IPS DF 4.7 (cell line): ENCODE results near the gene UBE3C.

ENCODE experiments used
- DNase-seq: peaks from one replicate; pipeline ENCODE4 v3.0.0-alpha.2; 2013; ENCODE audit warnings: low spot score; ENCODE audit errors: extremely low read depth

UBE3C gene

DNA sequence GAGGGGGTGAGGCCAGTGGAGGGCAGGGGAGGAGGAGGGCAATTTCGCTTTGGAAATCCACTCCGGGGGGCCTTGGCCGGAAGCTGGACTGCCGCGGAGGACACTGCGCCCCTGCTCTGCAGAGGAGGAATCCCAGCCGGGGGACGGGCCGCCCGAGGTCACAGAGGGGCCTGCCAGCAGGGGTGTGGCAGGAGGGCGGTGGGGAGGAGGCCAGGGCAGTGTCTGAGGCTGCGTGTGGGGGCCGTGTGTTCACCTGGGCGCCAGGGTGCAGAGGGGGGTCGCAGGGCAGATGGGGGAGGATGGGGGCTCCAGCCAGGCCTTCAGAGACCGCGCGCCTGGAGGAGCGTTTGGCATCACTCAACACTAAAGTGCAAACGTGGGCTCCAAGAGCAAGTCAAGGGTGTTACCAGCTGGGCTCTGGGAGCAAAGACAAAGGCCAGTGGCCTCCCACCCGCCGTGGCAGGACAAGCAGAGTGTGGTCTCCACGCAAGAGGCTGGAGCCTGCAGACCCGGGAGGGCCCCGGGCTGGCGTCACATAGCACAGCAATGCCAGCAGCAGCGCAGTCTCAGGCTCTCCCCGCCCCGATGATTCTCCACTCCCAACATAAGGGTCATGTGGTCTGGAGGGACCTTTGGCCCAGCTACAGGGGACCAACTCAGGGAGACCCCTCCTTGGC lies 152.8 kb downstream of the UBE3C start:
- DNase-seq, result no peak

DNA sequence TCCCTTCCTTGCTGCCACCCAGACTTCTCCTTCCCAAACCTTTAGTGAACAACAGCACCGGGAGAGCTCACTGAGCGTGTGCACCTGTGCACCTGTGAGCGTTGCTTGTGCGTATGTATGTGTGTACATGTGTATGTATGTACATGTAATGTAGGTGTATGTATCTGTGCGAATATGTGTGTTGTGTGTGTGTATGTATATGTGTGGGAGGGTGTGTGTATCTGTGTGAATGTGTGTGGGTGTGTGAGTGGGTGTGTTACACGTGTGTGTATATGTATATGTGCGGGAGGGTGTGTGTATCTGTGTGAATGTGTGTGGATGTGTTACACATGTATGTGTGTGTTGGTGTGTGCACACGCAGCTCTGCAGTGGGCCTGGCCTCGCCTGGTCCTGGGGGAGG lies 153.5 kb downstream of the UBE3C start:
- DNase-seq, result no peak

DNA sequence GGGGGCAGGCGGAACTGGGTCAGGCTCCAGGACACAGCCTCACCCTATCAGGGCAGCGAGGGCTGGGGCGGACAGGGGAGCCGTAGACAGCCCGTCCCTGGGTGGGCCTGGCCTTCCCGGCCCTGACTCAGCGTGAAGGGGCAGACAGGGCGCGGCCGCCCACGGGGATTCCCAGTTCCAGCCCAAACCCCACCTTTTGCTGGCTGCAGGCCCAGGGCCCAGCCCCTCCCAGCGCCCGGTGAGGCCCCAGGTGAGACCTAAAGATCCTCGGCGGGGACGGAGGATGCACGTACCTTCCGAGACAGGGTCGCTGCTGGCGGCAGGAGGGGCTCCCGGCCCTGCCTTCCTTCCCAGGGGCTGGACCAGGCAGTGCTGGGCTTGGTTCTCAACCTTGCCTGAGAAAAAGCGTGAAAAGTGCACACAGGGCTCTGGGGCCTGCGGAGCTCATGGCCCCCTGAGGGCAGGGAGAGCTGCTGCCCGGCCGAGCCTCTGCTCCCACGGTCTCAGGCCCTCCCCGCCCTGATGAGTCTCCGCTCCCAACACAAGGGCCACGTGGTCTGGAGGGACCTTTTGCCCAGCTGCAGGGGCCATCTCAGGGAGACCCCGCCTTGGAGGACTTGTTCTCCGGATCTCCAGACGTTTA lies 154.2 kb downstream of the UBE3C start:
- DNase-seq, result no peak

DNA sequence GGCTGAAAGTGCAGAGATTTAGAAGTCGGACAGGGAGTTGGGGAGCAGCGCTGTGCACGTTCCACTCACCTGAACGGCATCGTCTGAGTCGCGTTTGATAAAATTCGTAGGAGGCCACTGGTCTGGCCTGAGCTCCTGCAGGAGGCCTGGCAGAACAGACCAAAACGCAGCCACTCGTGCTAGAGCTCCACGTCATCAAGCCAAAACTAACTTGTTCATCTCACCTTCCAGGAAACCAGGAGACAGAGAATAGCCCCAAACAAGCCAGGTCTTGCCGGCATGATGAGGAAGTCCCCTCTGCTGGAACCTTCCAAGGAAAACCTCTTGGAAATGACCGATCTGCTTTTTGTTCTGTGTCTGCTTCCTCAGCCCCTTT lies 154.7 kb downstream of the UBE3C start:
- no peak for DNase-seq

DNA sequence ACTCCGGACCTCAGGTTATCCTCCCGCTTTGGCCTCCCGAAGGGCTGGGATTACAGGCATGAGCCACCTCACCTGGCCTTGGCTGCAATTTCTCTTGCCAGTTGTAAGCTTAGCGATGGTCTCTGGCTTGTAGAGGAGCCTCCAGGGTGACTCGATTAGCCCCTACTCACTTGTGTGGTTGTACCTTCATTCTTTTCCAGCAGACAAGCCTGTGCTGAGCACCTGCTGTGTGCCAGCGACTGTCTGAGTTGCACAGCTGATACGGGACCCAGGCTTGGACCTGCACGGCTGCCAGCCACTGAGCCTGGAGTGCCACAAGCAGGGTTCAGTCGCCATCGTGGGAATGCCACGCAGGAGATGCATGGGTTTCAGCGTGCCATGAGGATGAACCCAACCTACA lies 156.0 kb downstream of the UBE3C start:
- DNase-seq, result no peak

DNA sequence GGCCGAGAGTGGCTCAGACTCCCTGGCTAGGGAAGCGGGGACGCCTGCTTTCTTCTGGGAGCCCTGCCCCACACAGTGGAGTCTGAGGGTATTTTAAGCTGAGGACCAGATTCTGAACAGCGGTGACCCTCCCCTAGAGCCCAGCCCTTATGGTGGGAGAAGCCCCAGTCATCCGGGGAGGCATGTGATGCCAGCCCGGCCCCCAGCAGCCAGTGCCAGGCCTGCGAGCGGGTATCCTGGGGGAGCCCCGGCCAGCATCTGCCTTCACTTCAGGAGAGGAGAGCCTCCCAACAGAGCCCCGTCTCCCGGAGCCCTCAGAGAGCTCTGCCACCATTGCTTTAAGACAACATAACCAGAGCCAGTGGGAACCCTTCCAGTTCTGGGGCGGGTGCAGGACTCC lies 156.6 kb downstream of the UBE3C start:
- DNase-seq, result no peak

DNA sequence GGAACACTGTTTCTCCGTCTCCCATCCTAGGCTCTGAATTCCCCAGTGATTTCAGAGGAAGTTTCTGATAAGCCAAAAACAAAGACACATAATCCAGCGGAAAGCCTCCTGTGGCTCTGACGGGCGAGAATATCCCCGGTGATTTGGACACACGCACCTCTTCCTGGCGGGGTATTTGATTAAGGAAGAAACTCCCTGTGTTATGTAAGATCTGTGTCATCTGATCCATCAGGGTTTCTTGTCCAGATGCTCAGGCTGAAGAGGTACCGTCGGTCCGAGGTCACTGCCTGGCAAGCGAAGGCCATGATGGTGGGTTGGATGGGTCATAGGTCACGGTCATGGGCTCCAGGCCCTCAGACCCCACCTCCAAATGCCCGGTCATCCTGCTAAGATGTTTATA lies 158.5 kb downstream of the UBE3C start:
- no peak for DNase-seq

DNA sequence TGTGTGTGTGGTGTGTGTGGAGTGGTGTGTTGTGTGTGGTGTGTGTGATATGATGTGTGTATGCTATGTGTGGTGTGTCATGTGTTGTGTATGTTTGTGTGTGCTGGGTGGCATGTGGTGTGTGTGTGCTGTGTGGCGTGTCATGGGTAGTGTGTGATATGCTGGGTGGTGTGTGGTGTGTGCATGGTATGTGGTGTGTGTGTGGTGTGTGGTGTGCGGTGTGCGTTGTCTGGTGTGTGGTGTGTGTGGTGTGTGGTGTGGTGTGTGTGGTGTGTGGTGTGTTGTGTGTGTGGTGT lies 160.5 kb downstream of the UBE3C start:
- no peak for DNase-seq

DNA sequence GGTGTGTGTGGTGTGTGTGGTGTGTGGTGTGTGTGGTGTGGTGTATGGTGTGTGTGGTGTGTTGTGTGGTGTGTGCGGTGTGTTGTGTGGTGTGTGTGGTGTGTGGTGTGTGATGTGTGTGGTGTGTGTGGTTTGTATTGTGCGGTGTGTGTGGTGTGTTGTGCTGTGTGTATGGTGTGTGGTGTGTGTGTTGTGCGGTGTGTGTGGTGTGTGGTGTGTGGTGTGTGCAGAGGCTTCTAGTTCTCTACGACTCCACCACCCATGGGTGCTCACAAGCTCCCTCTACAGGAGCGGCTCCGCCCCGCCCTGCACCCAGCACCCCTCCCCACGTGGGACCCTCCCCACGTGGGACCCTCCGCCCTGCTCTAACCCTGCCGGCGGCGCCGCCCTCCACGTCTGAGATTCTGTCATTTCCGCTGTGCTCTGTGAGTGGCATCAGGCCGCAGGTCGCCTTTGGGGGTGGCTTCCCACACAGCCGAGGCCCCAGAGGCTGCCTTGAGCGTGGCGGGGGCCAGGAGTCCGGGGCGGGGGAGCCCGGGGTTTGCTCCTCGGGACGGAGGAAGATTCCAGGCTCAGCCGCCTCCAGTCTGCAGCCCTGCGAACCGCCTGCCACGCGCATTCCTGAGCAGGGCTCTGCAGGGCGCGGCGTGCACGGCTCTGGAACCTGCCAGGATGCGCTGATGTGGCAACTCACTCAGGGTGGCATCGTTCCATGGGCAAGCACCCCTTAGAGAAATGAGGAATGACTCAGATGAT lies 161.1 kb downstream of the UBE3C start:
- DNase-seq, result no peak

DNA sequence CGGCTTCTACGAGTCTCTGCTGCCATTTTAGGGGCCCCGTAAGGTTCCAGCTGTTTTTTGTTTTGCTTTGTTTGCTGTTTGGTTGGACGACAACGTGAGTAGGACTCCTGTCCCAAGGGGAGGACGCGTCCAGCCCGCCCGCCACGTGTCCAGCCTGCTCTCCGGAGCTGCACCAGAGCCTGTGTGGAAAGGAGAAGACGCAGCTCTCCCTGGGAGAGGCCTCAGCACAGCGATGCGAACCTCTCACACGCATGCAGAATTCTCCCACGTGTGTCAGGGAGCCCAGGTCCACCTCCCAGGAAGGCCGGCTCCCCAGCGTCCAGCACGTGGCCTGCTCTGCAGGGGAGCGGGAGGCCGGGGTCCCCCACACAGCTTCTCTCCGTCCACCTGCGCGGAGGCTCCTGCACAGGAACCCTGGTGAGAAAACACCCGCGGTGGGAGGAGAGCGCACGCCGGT lies 161.7 kb downstream of the UBE3C start:
- DNase-seq, result no peak

DNA sequence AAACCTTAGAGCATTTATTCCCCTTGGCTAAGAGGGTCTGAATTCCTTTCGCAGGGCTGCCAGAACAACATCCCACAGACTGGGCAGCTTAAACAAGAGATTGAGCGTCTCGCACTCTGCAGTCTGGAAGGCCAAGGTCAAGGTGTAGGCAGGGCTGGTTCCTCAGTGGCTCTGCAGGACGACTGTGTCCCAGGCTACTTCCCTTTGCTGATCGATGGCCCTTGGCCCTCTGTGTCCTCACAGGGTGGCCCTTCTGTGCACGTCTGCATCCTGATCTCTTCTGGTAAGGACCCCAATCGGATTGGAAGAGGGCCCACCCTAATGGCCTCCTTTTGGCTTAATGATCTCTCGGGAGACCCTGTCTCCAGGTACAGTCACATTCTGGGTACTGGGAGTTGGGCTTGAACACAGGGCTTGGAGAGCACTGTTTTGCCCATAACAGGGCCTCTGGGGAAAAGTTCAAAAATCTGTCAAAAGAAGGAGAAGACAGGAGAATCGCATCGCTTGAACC lies 162.9 kb downstream of the UBE3C start:
- DNase-seq, result no peak

DNA sequence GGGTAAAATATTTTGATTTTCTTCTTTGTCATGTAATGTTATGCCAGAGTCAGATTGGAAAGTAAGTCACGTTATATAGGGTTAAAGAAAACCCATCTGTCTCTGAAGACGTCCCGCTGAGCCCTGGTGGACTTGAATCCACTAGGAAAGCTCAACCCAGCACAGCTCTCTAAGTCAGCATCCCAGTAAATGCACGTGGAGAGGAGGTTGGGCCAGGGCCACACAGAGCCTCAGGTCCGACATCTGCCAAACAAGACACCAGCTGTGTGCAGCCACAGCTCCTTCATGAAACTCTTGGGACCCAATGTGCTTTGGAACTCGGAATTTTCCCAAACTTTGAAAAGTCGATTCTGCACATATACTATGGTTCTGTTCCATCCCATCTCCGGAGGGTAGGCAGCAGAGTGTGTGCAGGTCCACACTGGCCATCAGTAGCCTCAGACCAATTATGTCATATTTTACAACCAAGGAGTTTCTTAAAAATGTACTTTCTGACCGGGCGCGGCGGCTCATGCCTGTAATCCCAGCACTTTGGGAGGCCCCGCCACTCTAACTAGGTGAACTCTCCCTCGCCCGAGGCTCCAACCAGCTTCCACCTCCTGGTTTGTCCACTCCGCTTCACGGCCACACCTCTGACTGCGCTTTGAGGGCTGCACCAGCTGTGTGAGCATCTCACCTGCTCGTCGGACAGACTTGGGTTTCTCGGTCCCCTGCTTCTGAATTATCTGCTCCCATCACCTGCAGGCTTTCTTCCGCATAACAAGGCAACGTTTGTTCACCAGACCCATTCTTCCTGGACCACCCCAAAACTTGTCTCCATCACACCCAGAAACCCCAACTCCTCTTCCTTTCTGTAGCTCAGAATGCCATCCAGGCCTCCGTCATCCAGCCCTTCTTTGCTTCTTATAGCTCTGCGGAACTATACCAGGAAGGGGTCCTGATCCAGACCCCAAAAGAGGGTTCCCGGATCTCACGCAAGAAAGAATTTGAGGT lies 168.4 kb downstream of the UBE3C start:
- no peak for DNase-seq

DNA sequence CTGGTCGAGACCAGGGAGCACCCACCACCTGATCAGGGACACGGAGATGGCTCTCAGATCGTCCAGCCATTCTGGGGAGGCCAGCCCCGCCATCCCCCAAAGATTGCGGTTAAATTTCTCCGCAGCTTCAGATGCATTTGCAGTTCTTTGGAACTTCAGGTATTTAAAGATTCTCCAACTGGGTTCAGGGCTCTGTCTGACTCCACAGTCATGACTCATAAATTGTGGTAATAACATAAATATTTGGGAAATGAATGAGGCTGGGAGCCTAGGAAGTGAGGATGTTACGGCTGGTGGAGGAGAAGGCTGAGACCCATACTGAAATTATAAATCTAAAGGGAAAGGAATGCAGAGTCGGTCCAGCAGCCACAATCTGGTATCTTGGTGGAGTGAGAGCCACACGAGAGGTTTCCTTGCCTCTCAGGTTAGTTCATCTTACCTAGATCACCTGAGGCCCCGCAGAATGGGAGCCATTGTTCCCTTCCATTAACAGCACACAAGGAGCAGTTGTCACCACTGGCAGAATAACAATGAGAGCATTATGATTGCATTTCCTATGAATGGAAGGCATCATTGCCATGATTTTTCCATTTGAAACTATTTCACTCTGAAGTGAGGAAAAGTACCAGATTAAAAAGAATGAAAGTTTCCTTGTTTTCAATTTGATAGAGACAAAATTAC lies 171.4 kb downstream of the UBE3C start:
- DNase-seq, result peak; percentile 94

DNA sequence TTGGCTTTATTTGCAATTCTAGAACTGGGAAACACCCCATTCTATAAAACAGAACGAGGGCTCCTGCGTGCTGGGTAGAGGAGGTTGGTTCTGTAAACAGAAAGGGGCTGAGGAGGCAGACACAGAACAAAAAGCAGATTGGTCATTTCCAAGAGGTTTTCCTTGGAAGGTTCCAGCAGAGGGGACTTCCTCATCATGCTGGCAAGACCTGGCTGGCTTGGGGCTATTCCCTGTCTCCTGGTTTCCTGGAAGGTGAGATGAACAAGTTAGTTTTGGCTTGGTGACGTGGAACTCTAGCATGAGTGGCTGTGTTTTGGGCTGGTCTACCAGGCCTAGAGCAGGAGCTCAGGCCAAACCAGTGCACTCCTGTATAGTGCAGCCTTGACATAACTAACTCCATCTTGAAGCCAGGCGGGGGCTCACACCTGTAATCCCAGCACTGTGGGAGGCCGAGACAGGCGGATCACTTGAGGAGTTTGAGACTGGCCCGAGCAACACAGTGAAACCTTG lies 172.0 kb downstream of the UBE3C start:
- DNase-seq, result no peak

DNA sequence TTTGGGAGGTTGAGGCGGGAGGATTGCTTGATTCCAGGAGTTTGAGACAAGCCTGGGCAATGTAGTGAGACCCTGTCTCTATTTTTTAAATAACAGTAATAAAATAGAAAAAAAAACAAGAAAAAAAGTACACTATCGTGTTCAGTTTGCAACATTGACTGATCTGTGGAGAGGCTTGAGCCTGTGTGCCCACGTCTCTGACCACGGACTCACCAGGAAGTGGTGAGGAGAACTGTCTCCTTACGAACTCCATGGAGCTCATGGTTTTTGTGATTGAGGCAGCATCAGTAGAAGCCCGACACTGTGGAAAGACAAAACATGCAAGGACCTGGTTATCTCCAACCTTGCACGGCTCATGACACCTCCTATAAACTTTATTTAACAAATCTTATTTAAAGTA lies 174.2 kb downstream of the UBE3C start:
- no peak for DNase-seq

DNA sequence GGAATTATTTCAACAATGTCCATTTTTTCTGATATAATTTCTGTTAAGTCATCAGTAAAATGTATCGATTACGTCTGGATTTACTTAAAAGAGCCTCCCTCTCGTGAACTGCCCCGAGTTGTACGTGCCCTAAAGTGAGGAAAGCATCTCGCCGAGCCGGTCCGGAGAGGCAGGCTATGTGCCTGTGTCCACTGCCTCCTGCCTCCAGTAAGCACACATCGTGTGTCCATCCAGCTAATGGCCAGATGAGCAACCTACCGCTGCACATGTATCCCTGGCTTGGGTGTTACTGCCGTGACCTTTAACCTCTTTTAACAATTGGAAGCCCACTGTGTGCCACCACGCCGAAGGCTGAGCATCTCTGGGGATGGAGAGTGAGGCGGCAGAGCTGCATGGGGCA lies 174.9 kb downstream of the UBE3C start:
- DNase-seq, result no peak

DNA sequence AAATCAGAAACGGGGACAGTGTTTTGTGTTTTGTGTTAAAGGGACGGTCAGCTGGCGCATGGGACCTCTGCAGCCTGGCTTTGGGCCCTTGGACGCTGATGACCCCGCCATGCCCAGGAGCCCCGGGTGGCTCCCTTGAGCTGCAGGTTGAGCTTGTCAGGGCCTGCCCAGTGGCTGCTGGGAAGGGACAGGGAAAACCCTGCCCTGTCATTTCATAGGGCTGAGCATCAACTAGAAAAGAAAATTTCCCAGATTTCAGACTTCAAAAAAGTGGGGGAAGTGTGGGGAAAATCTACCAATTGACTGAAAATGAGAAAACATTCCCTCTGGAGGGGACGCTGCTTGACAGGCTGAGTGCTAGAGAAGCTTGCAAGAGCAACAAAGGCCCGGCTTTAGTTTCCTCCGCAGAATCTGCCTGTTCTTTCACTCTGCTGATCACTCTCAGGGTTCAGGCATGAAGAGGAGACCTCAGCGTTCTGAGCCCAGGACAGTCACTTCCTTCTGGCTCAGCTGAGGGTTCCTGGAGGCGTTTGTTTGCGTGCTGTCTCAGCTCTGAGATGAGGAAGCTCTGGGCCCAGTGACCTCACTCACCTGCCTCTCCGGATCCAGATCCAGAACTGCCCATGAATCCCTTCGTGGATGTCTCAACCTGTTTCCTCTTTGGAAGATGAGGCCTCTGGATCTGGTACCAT lies 179.4 kb downstream of the UBE3C start:
- DNase-seq, result no peak
